ENCODE data around the gene ABI1.
A peak's percentile ranks its signal among the peaks of the same experiment; 100 is the strongest.
"Not testable (repeated sequence)": the region's sequence is repeated elsewhere in the genome, so short reads cannot be mapped to it uniquely, and the experiment has no call there.

ABI1 gene

GRCh38 chr10:26869528-26869927 is 8.8 kb upstream of the ABI1 start:
- Histone ChIP-seq H2AFZ (ENCODE audit: low read length, unreplicated experiment) (no peak overlapping the region), H3K36me3 (ENCODE audit: insufficient read depth, low read length) (no peaks in the 10 kb centered on the region), H3K4me3 (ENCODE audit: low read depth, low read length) (no peak overlapping the region), H3K79me2 (ENCODE audit: control insufficient read depth, insufficient read depth, low read length, unreplicated experiment) (no peaks in the 10 kb centered on the region), H3K27ac (ENCODE audit: low read depth, low read length) (no peak overlapping the region), H3K4me1 (ENCODE audit: control insufficient read depth, insufficient read depth, low read length, unreplicated experiment) (no peaks in the 10 kb centered on the region), H3K27me3 (ENCODE audit: insufficient read depth, low read length) (peaks cover 5% of the 10 kb centered on the region)

GRCh38 chr10:26863351-26864076 is 2.8 kb upstream of the ABI1 start:
- Histone ChIP-seq H2AFZ (ENCODE audit: low read length, unreplicated experiment) (no peak overlapping the region), H3K79me2 (ENCODE audit: control insufficient read depth, insufficient read depth, low read length, unreplicated experiment) (peaks cover 14% of the 10 kb centered on the region), H3K36me3 (ENCODE audit: insufficient read depth, low read length) (no peaks in the 10 kb centered on the region), H3K27ac (ENCODE audit: low read depth, low read length) (no peak overlapping the region), H3K27me3 (ENCODE audit: insufficient read depth, low read length) (peaks cover 19% of the 10 kb centered on the region), H3K4me1 (ENCODE audit: control insufficient read depth, insufficient read depth, low read length, unreplicated experiment) (peaks cover 2% of the 10 kb centered on the region), H3K4me3 (ENCODE audit: low read depth, low read length) (no peak overlapping the region)

GRCh38 chr10:26861205-26861998 is 644 bp upstream of the ABI1 start:
- H2AFZ ChIP-seq (ENCODE audit: low read length, unreplicated experiment): peak overlapping the region; percentile 96
- H3K4me1 ChIP-seq (ENCODE audit: control insufficient read depth, insufficient read depth, low read length, unreplicated experiment): peaks cover 10% of the 10 kb centered on the region
- peak overlapping the region; percentile 63 for H3K4me3 ChIP-seq (ENCODE audit: low read depth, low read length)
- peaks cover 34% of the 10 kb centered on the region for H3K79me2 ChIP-seq (ENCODE audit: control insufficient read depth, insufficient read depth, low read length, unreplicated experiment)
- no peaks in the 10 kb centered on the region for H3K36me3 ChIP-seq (ENCODE audit: insufficient read depth, low read length)
- no peak overlapping the region for H3K27ac ChIP-seq (ENCODE audit: low read depth, low read length)
- peaks cover 19% of the 10 kb centered on the region for H3K27me3 ChIP-seq (ENCODE audit: insufficient read depth, low read length)

- H3K4me3 ChIP-seq (ENCODE audit: low read depth, low read length): peak overlapping the region; percentile 90
- H3K79me2 ChIP-seq (ENCODE audit: control insufficient read depth, insufficient read depth, low read length, unreplicated experiment): peaks cover 46% of the 10 kb centered on the region
- peak overlapping the region; percentile 79 for H3K27ac ChIP-seq (ENCODE audit: low read depth, low read length)
- H3K36me3 ChIP-seq (ENCODE audit: insufficient read depth, low read length): no peaks in the 10 kb centered on the region
- peak overlapping the region; percentile 84 for H2AFZ ChIP-seq (ENCODE audit: low read length, unreplicated experiment)
- peaks cover 14% of the 10 kb centered on the region for H3K27me3 ChIP-seq (ENCODE audit: insufficient read depth, low read length)
- peaks cover 15% of the 10 kb centered on the region for H3K4me1 ChIP-seq (ENCODE audit: control insufficient read depth, insufficient read depth, low read length, unreplicated experiment)
These were observed 686 bp downstream of the ABI1 start for GRCh38 chr10:26860102-26860442.

GRCh38 chr10:26859241-26860101 is 1.3 kb downstream of the ABI1 start:
- Histone ChIP-seq H3K79me2 (ENCODE audit: control insufficient read depth, insufficient read depth, low read length, unreplicated experiment) (peaks cover 52% of the 10 kb centered on the region), H3K27me3 (ENCODE audit: insufficient read depth, low read length) (peaks cover 14% of the 10 kb centered on the region), H3K4me1 (ENCODE audit: control insufficient read depth, insufficient read depth, low read length, unreplicated experiment) (peaks cover 19% of the 10 kb centered on the region), H2AFZ (ENCODE audit: low read length, unreplicated experiment) (peak overlapping the region; percentile 58), H3K27ac (ENCODE audit: low read depth, low read length) (peak overlapping the region; percentile 79), H3K36me3 (ENCODE audit: insufficient read depth, low read length) (no peaks in the 10 kb centered on the region), H3K4me3 (ENCODE audit: low read depth, low read length) (peak overlapping the region; percentile 90)

GRCh38 chr10:26858707-26859034 is 2.1 kb downstream of the ABI1 start:
- Histone ChIP-seq H3K36me3 (ENCODE audit: insufficient read depth, low read length) (no peaks in the 10 kb centered on the region), H3K4me1 (ENCODE audit: control insufficient read depth, insufficient read depth, low read length, unreplicated experiment) (peaks cover 20% of the 10 kb centered on the region), H3K27me3 (ENCODE audit: insufficient read depth, low read length) (peaks cover 9% of the 10 kb centered on the region), H3K79me2 (ENCODE audit: control insufficient read depth, insufficient read depth, low read length, unreplicated experiment) (peaks cover 60% of the 10 kb centered on the region), H3K4me3 (ENCODE audit: low read depth, low read length) (peak overlapping the region; percentile 90), H3K27ac (ENCODE audit: low read depth, low read length) (peak overlapping the region; percentile 79), H2AFZ (ENCODE audit: low read length, unreplicated experiment) (peak overlapping the region; percentile 29)

GRCh38 chr10:26857991-26858706 is 2.6 kb downstream of the ABI1 start:
- H2AFZ ChIP-seq (ENCODE audit: low read length, unreplicated experiment): peak overlapping the region; percentile 29
- H3K36me3 ChIP-seq (ENCODE audit: insufficient read depth, low read length): no peaks in the 10 kb centered on the region
- peaks cover 64% of the 10 kb centered on the region for H3K79me2 ChIP-seq (ENCODE audit: control insufficient read depth, insufficient read depth, low read length, unreplicated experiment)
- 0 out of 2 replicates have a peak, but pooled peaks cover 6% of the 10 kb centered on the region for H3K27me3 ChIP-seq (ENCODE audit: insufficient read depth, low read length)
- H3K4me1 ChIP-seq (ENCODE audit: control insufficient read depth, insufficient read depth, low read length, unreplicated experiment): peaks cover 20% of the 10 kb centered on the region
- peak overlapping the region; percentile 90 for H3K4me3 ChIP-seq (ENCODE audit: low read depth, low read length)
- peak overlapping the region; percentile 79 for H3K27ac ChIP-seq (ENCODE audit: low read depth, low read length)

- Histone ChIP-seq H3K79me2 (ENCODE audit: control insufficient read depth, insufficient read depth, low read length, unreplicated experiment) (peaks cover 70% of the 10 kb centered on the region), H3K4me1 (ENCODE audit: control insufficient read depth, insufficient read depth, low read length, unreplicated experiment) (peaks cover 20% of the 10 kb centered on the region), H3K27ac (ENCODE audit: low read depth, low read length) (peak overlapping the region; percentile 79), H3K4me3 (ENCODE audit: low read depth, low read length) (peak overlapping the region; percentile 90)
- H2AFZ ChIP-seq (ENCODE audit: low read length, unreplicated experiment); H3K27me3 ChIP-seq (ENCODE audit: insufficient read depth, low read length); H3K36me3 ChIP-seq (ENCODE audit: insufficient read depth, low read length): not testable (repeated sequence)
These were observed 3.2 kb downstream of the ABI1 start for GRCh38 chr10:26857553-26857952.

- H3K4me1 ChIP-seq (ENCODE audit: control insufficient read depth, insufficient read depth, low read length, unreplicated experiment): peaks cover 20% of the 10 kb centered on the region
- no peak overlapping the region for H3K4me3 ChIP-seq (ENCODE audit: low read depth, low read length)
- H3K36me3 ChIP-seq (ENCODE audit: insufficient read depth, low read length): no peaks in the 10 kb centered on the region
- no peaks in the 10 kb centered on the region for H3K27me3 ChIP-seq (ENCODE audit: insufficient read depth, low read length)
- H3K79me2 ChIP-seq (ENCODE audit: control insufficient read depth, insufficient read depth, low read length, unreplicated experiment): peaks cover 91% of the 10 kb centered on the region
- no peak overlapping the region for H3K27ac ChIP-seq (ENCODE audit: low read depth, low read length)
- H2AFZ ChIP-seq (ENCODE audit: low read length, unreplicated experiment): no peak overlapping the region
These were observed 5.6 kb downstream of the ABI1 start for GRCh38 chr10:26855186-26855585.

- H3K4me1 ChIP-seq (ENCODE audit: control insufficient read depth, insufficient read depth, low read length, unreplicated experiment): peaks cover 20% of the 10 kb centered on the region
- peaks cover 93% of the 10 kb centered on the region for H3K79me2 ChIP-seq (ENCODE audit: control insufficient read depth, insufficient read depth, low read length, unreplicated experiment)
- H2AFZ ChIP-seq (ENCODE audit: low read length, unreplicated experiment): no peak overlapping the region
- no peak overlapping the region for H3K27ac ChIP-seq (ENCODE audit: low read depth, low read length)
- no peaks in the 10 kb centered on the region for H3K27me3 ChIP-seq (ENCODE audit: insufficient read depth, low read length)
- H3K4me3 ChIP-seq (ENCODE audit: low read depth, low read length): no peak overlapping the region
- H3K36me3 ChIP-seq (ENCODE audit: insufficient read depth, low read length): no peaks in the 10 kb centered on the region
These were observed 6.2 kb downstream of the ABI1 start for GRCh38 chr10:26854524-26854923.
